GM12878 (cell line): ENCODE data around the gene GPR87. TPM values are rescaled to one million over a fixed set of nuclear protein-coding genes. Genes with fewer than 3 reads are reported as not detected.

Experiments used
- ATAC-seq: fragments of 200-7000 bp; cut with Tn5 transposase; 3 replicates; pipeline ENCODE4 v1.9.1; 2020; ENCODE audit warnings: mild to moderate bottlenecking, moderate library complexity
- BruUV-seq: library from RNA; stranded (reverse); fragments of 400-500 nt; replicated peaks from 2 replicates; lab custom pipeline; 2021; lab: Mats Ljungman, UMichigan
- CTCF ChIA-PET: fragments of 300-600 bp; sonication (Branson Sonifier 250); formaldehyde crosslinking; extraction: SDS; loops from one replicate; lab custom pipeline; 2021; ENCODE audit warnings: inconsistent platforms; lab: Yijun Ruan, JAX
- POLR2A ChIA-PET: fragments of 350-600 bp; formaldehyde crosslinking; extraction: SDS; loops from one replicate; lab custom pipeline; 2021; ENCODE audit warnings: inconsistent platforms; lab: Charles Lee
- RAD21 ChIA-PET: fragments of 300-600 bp; sonication (Branson Sonifier 250); formaldehyde crosslinking; loops from one replicate; lab custom pipeline; 2023; ENCODE audit warnings: antibody characterized with exemption; ENCODE audit not compliant: unreplicated experiment; lab: Charles Lee
- SMC1A ChIA-PET: fragments of 300-600 bp; sonication (Branson Sonifier 250); formaldehyde crosslinking; loops from one replicate; lab custom pipeline; 2023; ENCODE audit not compliant: unreplicated experiment, uncharacterized antibody; lab: Charles Lee
- DNase-seq: peaks from one replicate; pipeline ENCODE4 v3.0.0-alpha.2; 2011; ENCODE audit warnings: low read depth, low spot score
- FAIRE-seq: peaks from 3 replicates; lab custom pipeline; 2011; peaks lifted over from hg19 to GRCh38; lab: Jason Lieb, UNC
- H2AFZ ChIP-seq: 2 replicates; pipeline ENCODE4 v1.6.0; 2011; ENCODE audit warnings: low read depth, low read length, control low read depth; ENCODE audit not compliant: control insufficient read depth
- H3K27ac ChIP-seq: 2 replicates; pipeline ENCODE4 v1.5.1; 2011; ENCODE audit warnings: control low read depth; ENCODE audit not compliant: control insufficient read depth, insufficient read depth
- H3K27me3 ChIP-seq, 2 experiments: replicated peaks in 1 of 2; 2 replicates each; pipeline versions ENCODE4 v1.6.0 to v1.6.1; 2011; ENCODE audit warnings: low read length in 1 of 2; ENCODE audit not compliant: control insufficient read depth in 2 of 2, insufficient read depth in 2 of 2
- H3K36me3 ChIP-seq, 2 experiments: 2 replicates each; pipeline ENCODE4 v1.5.1; 2011; ENCODE audit warnings: low read length in 1 of 2; ENCODE audit not compliant: control insufficient read depth in 2 of 2, insufficient read depth in 2 of 2
- H3K4me1 ChIP-seq: 2 replicates; pipeline ENCODE4 v1.6.1; 2011; ENCODE audit warnings: mild to moderate bottlenecking, low read length, moderate library complexity, mixed read lengths; ENCODE audit not compliant: control insufficient read depth, insufficient read depth
- H3K4me2 ChIP-seq: 2 replicates; pipeline ENCODE4 v1.6.0; 2011; ENCODE audit warnings: control low read depth; ENCODE audit not compliant: control insufficient read depth, insufficient read depth
- H3K4me3 ChIP-seq: fragments of 200-600 bp; sonication (generic); 2 replicates; pipeline ENCODE4 v1.5.1; 2016
- H3K79me2 ChIP-seq: 2 replicates; pipeline ENCODE4 v1.6.0; 2011; ENCODE audit warnings: low read length; ENCODE audit not compliant: control insufficient read depth, insufficient read depth
- H3K9ac ChIP-seq: 2 replicates; pipeline ENCODE4 v1.8.0; 2011; ENCODE audit warnings: low read length, control low read depth, mixed read lengths; ENCODE audit not compliant: control insufficient read depth, insufficient read depth
- H3K9me3 ChIP-seq: replicated peaks from 3 replicates; pipeline ENCODE4 v1.5.1; 2011; ENCODE audit warnings: mild to moderate bottlenecking, low read length; ENCODE audit not compliant: control insufficient read depth, insufficient read depth
- H4K20me1 ChIP-seq: 2 replicates; pipeline ENCODE4 v1.6.0; 2011; ENCODE audit not compliant: control insufficient read depth, insufficient read depth
- WGBS: methylation state at CpG from one replicate; pipeline ENCODE4 v1.1.6; 2016; ENCODE audit warnings: low lambda C conversion rate; ENCODE audit not compliant: insufficient replicate concordance, insufficient coverage; ENCODE audit errors: missing lambda C conversion rate; 5-methylcytosine and 5-hydroxymethylcytosine counted together
- in situ Hi-C: fragments of 300-500 bp; cut with MboI; formaldehyde crosslinking; loops from 9 replicates; pipeline ENCODE4 v1.14.3; 2018; ENCODE audit warnings: mixed read lengths
- intact Hi-C: fragments of 100-400 bp; cut with micrococcal nuclease; formaldehyde crosslinking; loops from one replicate; pipeline ENCODE4 v1.14.2; 2022; ENCODE audit not compliant: unreplicated experiment
- polyA plus RNA-seq, 11 experiments: library from polyadenylated mRNA; depleted of rRNA in 4 of 11; unstranded in 6 of 11; stranded (reverse) in 5 of 11; fragments of >200 nt; fragmentation: Nextera tagmentation in 4 of 11; fragmentation: Illumina TruSeq in 1 of 11; extraction: Ambion mirVana in 4 of 11; extraction: Trizol in 1 of 11; gene quantifications; 1 replicate in 1 of 11; 2 replicates in 10 of 11; pipeline versions ENCODE4 v1.2.1 to v1.2.3, GENCODE V29; 2011 to 2016; ENCODE audit warnings: inconsistent platforms in 2 of 11, missing spikeins in 2 of 11, low read depth in 1 of 11
- total RNA-seq, 4 experiments: library from RNA; depleted of rRNA in 3 of 4; stranded (reverse); fragments of >200 nt in 3 of 4; fragmentation: Illumina TruSeq in 1 of 4; extraction: Trizol in 1 of 4; gene quantifications; 2 replicates each; pipeline versions ENCODE4 v1.2.1 to v1.2.3, GENCODE V29; 2013 to 2021
- TF ChIP-seq, protein P1 (sequence below): fragments of 450-650 bp; IDR thresholded peaks from 2 replicates; pipeline ENCODE4 v1.6.1; 2017; ENCODE audit warnings: mild to moderate bottlenecking, low read depth, inconsistent platforms; ENCODE audit not compliant: poor library complexity, severe bottlenecking
- TF ChIP-seq, protein P2 (sequence below): fragments of 450-650 bp; formaldehyde crosslinking; IDR thresholded peaks from 2 replicates; pipeline ENCODE4 v1.4.0; 2020; ENCODE audit warnings: mild to moderate bottlenecking, moderate library complexity

GPR87 gene
- total and polyA plus RNA-seq, 10 of the 15 experiments (the other 5 are each of a cell fraction or from before 2014, with no cell fraction given): 0.06 to 0.27 (median 0.16) TPM; not detected in 5

DNA sequence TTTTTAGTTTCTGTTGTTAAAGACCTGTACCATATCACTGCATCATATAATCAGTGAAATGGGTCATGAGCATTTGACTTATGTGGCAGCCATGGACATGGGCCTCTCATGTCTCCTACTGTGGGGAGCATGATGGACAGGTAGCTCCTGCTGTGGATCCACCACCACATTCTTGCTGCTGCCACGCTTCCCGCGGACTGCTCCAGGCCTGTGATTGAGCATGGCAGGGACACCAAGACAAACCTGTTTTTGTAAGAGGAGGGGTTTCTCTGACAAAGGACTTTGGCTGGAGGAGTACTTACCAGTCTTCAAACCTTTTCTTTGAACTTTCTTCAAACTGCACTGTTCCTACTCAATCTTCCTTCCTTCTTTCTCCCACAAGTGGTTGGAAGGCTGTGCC, 20.4 kb downstream of the GPR87 start:
- Histone ChIP-seq H3K9ac (no peak overlapping the region), H3K4me2 (no peak overlapping the region)
- TF ChIP-seq, protein P1, sequence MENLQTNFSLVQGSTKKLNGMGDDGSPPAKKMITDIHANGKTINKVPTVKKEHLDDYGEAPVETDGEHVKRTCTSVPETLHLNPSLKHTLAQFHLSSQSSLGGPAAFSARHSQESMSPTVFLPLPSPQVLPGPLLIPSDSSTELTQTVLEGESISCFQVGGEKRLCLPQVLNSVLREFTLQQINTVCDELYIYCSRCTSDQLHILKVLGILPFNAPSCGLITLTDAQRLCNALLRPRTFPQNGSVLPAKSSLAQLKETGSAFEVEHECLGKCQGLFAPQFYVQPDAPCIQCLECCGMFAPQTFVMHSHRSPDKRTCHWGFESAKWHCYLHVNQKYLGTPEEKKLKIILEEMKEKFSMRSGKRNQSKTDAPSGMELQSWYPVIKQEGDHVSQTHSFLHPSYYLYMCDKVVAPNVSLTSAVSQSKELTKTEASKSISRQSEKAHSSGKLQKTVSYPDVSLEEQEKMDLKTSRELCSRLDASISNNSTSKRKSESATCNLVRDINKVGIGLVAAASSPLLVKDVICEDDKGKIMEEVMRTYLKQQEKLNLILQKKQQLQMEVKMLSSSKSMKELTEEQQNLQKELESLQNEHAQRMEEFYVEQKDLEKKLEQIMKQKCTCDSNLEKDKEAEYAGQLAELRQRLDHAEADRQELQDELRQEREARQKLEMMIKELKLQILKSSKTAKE: no peak
- TF ChIP-seq, protein P2, sequence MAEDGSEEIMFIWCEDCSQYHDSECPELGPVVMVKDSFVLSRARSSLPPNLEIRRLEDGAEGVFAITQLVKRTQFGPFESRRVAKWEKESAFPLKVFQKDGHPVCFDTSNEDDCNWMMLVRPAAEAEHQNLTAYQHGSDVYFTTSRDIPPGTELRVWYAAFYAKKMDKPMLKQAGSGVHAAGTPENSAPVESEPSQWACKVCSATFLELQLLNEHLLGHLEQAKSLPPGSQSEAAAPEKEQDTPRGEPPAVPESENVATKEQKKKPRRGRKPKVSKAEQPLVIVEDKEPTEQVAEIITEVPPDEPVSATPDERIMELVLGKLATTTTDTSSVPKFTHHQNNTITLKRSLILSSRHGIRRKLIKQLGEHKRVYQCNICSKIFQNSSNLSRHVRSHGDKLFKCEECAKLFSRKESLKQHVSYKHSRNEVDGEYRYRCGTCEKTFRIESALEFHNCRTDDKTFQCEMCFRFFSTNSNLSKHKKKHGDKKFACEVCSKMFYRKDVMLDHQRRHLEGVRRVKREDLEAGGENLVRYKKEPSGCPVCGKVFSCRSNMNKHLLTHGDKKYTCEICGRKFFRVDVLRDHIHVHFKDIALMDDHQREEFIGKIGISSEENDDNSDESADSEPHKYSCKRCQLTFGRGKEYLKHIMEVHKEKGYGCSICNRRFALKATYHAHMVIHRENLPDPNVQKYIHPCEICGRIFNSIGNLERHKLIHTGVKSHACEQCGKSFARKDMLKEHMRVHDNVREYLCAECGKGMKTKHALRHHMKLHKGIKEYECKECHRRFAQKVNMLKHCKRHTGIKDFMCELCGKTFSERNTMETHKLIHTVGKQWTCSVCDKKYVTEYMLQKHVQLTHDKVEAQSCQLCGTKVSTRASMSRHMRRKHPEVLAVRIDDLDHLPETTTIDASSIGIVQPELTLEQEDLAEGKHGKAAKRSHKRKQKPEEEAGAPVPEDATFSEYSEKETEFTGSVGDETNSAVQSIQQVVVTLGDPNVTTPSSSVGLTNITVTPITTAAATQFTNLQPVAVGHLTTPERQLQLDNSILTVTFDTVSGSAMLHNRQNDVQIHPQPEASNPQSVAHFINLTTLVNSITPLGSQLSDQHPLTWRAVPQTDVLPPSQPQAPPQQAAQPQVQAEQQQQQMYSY (CRISPR knock-in tag): no peak
- TF ChIP-seq, all 136 proteins: peak for 0
- H4K20me1 ChIP-seq: no peaks in the 10 kb centered on the region
- no peaks in the 10 kb centered on the region for H3K4me1 ChIP-seq
- no TSS peak for BruUV-seq
- DNase-seq (no peak), FAIRE-seq (no peak), ATAC-seq (no peak)
- ChIA-PET POLR2A (no interaction called here), CTCF (no interaction called here), SMC1A (no interaction called here), RAD21 (no interaction called here)
- intact Hi-C loops (no loop called here), in situ Hi-C loops (no loop called here)
- 72% methylated on average over 3 of the region's 3 CpGs for WGBS
- no peak overlapping the region for H3K4me3 ChIP-seq
- H3K36me3 ChIP-seq: no peaks in the 10 kb centered on the region
- H3K9me3 ChIP-seq: no peaks in the 10 kb centered on the region
- H3K27ac ChIP-seq: no peak overlapping the region
- no peaks in the 10 kb centered on the region for H3K79me2 ChIP-seq
- H2AFZ ChIP-seq: no peak overlapping the region
- peaks cover 0 to 2% of the 10 kb centered on the region in 2 experiments; a peak in 2 of 4 replicates for H3K27me3 ChIP-seq
